Activated CD4-positive, alpha-beta T cell treated with anti-CD3 and anti-CD28 coated beads, Interleukin-2, amount 50 U/mL, for 4 hours (primary cell): ENCODE measurements around the gene PDGFC.
"Not testable (repeated sequence)": the region's sequence is repeated elsewhere in the genome, so short reads cannot be mapped to it uniquely, and the experiment has no call there.

Experiments used
- DNase-seq, 2 experiments: peaks; one replicate each; pipeline ENCODE4 v3.0.0-alpha.2; 2020

Gene PDGFC

GRCh38 chr4:156949373-156949814, 22.2 kb downstream of the PDGFC start:
- no peak for DNase-seq

GRCh38 chr4:156948738-156949137, 22.9 kb downstream of the PDGFC start:
- no peak for DNase-seq

DNA sequence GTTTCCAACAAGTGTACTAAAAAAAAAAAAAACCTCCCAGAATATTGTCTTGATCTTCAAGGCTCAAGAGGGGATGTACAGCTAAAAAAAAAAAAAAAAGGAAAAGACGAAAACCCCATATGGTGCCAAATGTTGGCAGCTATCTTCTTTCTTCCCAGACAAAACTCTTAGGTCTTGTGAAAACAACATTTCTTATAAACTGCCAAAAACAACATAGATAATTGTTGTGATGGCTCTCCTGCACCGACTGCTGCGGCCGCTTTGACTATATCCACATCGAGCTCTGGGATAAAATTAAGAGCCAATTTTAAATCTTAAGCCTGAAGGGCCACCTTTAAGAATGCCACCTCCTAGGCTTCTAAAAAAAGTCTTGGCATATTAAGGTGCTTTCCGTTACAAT, 23.5 kb downstream of the PDGFC start:
- no peak for DNase-seq

GRCh38 chr4:156946516-156947424, 24.8 kb downstream of the PDGFC start:
- no peak for DNase-seq

DNA sequence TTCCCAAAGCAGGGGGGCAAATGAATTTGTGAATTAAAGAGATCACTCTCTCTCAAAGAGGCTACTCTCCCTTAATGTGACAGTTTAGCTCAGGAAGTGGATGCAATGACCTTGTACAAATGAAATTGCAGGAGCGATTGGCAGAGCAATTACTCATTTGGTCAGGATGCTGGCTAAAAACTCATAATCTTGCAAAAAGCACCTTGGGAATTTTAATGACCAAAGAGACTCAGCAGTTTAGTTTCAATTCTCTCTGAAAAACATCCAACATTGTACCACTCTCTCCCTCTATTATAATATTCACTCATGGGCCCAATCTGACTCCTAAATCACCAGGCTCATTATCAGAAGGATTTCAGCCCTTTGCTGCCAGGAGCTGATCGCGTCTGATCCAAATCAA, 26.1 kb downstream of the PDGFC start:
- DNase-seq: no peak

DNA sequence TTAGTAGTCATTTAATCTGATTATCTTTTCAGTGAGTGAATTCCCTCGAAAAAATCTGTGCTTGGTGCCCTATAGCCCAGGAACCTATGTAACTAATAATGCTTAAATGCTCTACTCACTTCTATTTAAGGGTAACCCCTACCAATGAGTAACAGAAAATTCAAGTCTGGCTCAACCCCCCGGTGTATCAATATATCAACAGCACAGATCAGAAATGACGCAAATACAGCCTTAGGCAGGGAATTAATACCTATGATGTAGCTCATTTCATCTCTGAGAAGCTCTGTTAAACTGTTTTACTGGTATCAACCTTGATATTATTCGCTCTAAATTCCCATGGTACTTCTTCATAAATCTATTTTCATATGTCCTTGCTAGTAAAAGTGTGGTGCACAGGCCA, 28.6 kb downstream of the PDGFC start:
- DNase-seq: no peak

- DNase-seq: no peak
These were observed 29.6 kb downstream of the PDGFC start for GRCh38 chr4:156941940-156942548.

DNA sequence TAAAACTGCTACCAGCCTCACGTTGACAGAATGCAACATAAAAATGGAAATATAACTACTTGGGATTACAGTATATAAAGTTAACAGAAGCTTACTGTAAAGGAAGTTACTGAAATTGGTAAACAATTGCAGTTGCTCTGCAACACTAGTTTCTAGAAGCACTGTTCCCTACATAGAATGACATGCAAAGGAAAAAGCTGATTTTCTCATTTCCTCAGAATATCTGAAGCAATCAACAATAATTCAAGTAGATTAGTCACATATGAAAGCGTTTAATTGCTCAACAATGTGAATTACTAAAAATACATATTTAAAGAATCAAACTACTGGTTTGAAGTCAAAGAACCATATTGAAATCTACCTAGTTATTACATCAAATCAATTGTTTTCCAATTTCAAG, 31.8 kb downstream of the PDGFC start:
- DNase-seq: no peak

DNA sequence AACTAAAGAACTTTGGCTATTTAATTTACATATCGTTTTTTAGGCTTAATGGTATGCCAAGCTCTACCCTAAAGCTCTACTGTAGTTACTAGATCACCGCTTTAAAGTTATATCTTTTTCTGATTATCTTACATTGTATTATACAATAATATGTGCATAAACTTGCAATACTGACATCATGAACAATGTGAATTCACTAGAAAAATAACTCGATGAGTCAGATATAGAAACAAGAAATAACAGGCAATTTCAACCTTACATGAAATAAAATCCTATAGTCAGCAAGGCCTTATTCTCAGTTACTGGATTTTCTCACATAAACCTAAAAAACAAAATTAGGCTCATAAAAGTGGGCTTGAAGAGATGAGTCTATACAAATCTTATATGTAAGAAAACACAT, 32.5 kb downstream of the PDGFC start:
- DNase-seq: no peak

GRCh38 chr4:156934259-156934635, 37.4 kb downstream of the PDGFC start:
- DNase-seq: no peak

- DNase-seq: no peak
These were observed 37.9 kb downstream of the PDGFC start for GRCh38 chr4:156933633-156934258.

GRCh38 chr4:156932360-156932759, 39.2 kb downstream of the PDGFC start:
- DNase-seq: not testable (repeated sequence)

- no peak for DNase-seq
These were observed 40.3 kb downstream of the PDGFC start for GRCh38 chr4:156931267-156931666.

- no peak for DNase-seq
These were observed 42.1 kb downstream of the PDGFC start for GRCh38 chr4:156929386-156930105.

GRCh38 chr4:156924774-156925315, 46.8 kb downstream of the PDGFC start:
- no peak for DNase-seq

- no peak for DNase-seq
These were observed 48.1 kb downstream of the PDGFC start for GRCh38 chr4:156923525-156923924.

DNA sequence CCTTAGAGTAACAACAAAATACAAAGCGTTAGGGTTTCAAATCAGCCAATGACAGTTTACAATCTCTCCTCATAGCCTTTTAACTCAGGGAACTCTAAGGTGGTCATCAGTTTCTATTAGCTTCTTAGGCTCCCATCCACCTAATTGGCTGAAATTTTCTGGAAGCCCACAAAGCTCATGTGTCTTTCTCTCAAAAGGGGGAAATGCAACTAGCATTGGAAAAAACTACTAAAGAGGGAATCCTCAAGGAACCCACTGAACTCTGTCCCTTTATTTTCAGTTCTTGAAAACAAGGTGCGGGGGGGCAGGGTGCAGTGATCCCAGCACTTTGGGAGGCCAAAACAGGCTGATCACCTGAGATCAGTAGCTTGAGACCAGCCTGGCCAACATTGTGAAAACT, 56.4 kb downstream of the PDGFC start:
- no peak for DNase-seq

DNA sequence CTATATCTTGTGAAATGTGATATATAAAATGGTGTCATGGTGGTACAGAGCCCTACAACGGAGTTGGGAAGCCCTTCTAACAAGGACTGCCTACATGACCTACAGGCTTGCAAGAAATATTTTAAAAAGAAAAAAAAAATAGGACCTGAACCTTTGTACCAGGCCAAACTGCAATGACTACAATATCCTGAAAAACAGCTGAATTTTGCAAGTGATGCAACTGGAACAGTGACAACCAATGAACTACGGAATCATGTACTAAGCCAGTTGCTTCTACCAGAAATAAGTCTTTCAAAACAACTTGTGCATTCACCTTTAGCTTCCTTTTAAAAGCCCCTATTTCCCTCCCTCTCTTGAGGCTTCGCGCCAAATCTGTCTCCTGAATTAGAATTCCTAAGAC, 58.4 kb downstream of the PDGFC start:
- no peak for DNase-seq

DNA sequence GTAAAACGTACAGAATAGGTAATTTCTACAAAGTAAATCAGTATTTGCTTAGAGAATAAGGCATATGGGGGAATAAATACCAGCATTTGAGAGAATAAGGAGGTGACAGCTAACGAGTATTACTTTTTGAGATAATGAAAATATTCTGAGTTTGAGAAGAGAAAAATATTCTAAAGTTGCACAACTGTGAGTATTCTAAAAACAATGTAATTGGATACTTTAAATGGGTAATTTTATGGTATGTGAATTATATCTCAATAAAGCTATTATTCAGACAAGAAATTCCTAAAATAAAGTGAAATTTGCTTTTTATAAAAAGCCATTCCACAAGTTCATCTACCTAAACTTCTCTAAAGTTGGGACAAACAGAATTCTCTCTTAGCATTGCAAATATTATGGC, 62.6 kb downstream of the PDGFC start:
- no peak for DNase-seq

DNA sequence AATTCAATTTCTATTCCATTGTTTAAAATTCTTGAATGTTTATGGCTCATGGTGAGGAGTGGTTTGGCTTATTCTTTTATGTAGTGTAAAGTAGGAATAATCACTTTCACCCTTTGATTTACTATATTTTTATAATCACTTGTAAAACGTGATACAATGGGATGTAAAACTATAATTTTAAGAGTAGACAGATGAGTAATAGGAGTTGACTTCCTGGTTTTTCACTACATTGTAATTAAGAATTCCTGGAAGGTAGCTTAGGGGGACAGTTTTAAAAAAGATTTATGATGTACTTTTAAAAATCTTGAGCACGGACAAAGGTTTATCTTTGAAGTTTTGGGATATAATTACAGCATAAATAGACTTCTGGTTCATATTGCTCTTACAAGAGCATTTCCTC, 65.3 kb downstream of the PDGFC start:
- DNase-seq: no peak

GRCh38 chr4:156901871-156902270, 69.7 kb downstream of the PDGFC start:
- DNase-seq: no peak

DNA sequence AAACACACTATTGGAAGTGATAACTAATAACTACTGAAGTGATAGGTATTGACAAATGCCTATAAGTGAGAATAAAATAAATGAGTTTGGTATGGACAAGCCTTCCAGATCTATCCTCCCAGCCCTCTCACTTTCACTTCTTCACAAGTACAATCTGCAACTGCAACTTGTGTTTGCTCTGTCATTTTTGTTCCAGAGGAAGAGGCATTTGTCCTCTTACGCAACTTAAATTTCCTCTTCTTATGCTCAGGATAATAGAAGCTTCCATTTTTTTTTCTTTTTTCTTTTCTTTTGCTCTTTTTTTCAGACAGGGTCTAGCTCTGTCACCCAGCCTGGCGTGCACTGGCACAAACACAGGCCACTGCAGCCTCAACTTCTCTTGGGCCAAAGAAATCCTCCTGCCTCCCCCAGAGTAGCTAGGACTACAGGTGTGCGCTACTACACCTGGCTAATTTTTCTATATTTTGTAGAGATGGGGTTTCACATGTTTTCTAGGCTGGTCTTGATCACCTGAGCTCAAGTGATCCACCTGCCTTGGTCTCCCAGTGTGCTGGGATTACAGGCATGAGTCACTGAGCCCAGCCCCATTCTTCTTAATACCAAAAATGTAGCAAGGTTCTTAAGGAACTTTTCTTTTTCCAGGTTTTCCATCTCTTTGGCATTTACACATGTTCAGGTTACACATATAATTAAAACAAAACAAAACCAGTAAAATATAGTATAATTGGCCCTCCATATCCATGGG, 73.1 kb downstream of the PDGFC start:
- no peak for DNase-seq
